ENCODE measurements around the gene FABP3. TPM values are rescaled to one million over a fixed set of nuclear protein-coding genes. Genes with fewer than 3 reads are reported as not detected.
A peak's percentile ranks its signal among the peaks of the same experiment; 100 is the strongest.

The FABP3 gene
- total and polyA plus RNA-seq, 2 of the 13 experiments (the other 11 are each of a cell fraction or from before 2014, with no cell fraction given): 0.21 to 0.24 TPM

DNA sequence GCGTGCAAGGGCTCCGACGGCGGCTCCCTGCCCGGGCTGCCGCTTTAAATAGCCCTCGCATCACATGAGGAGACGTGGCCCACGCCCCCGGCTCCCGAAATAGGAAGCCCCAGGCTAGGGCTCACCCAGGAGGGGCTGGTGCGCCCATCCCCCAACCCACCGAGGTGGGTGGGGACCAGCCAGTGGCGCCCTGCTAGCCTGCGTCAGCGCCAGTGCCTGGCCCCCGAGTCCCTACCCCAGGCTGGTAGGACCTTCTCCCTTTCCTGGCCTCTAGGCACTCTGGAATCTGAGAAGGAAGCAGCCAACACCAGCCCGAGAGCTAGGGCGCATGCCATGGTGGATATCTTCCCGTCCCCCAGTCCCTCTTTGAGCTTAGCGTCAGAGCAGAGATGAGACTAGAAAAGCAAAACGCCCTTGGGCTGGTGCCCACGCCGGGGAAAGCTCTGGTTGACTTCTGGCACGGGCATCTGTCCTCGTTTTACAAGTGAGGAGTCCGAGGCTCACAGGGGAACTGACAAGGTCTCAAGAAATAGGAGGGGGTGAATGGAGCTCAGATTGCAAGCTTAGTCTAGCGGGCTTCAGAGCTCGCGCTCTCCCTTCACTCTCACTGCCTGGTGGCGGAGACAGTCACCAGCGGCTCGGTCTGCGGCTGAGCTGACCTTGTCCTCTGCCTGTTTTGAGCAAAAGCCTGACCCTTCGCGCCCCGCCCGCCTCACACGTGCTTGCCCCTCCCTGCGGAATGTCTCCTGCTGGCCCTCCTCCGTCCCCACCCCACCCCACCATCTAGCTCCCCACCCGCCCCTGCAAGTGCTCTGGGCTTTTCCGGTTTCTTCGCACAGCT lies at the start of gene FABP3 (continued):
- TF ChIP-seq MBD4 (IDR thresholded peaks at IDR 0.05; ENCODE audit: borderline replicate concordance, low read length): no peak
- TF ChIP-seq ZNF136 (CRISPR knock-in tag; IDR thresholded peaks at IDR 0.05; ENCODE audit: low read depth): no peak
- TF ChIP-seq TOPORS (CRISPR knock-in tag; IDR thresholded peaks at IDR 0.05): no peak
- TF ChIP-seq AFF4 (CRISPR knock-in tag; IDR thresholded peaks at IDR 0.05): no peak
- TF ChIP-seq MAFF (IDR thresholded peaks at IDR 0.05; ENCODE audit: low read depth, low read length): no peak
- no peak for TF ChIP-seq ZNF607 (CRISPR knock-in tag; IDR thresholded peaks at IDR 0.05; ENCODE audit: borderline replicate concordance)
- TF ChIP-seq ZNF383 (CRISPR knock-in tag; IDR thresholded peaks at IDR 0.05; ENCODE audit: borderline replicate concordance): no peak
- TF ChIP-seq JDP2 (CRISPR knock-in tag; IDR thresholded peaks at IDR 0.05; ENCODE audit: borderline replicate concordance): no peak
- TF ChIP-seq KLF15 (CRISPR knock-in tag; IDR thresholded peaks at IDR 0.05; ENCODE audit: borderline replicate concordance): no peak
- no peak for TF ChIP-seq ZNF276 (CRISPR knock-in tag; IDR thresholded peaks at IDR 0.05; ENCODE audit: low read depth)
- no peak for TF ChIP-seq CEBPB (IDR thresholded peaks at IDR 0.05; ENCODE audit: borderline replicate concordance, low read depth, low read length)
- no peak for TF ChIP-seq CHD2 (IDR thresholded peaks at IDR 0.05; ENCODE audit: low read depth, low read length)
- TF ChIP-seq HOXA3 (CRISPR knock-in tag; IDR thresholded peaks at IDR 0.05): peak; percentile 50; the same call in 1 of the 2 replicates
- TF ChIP-seq, protein P1, sequence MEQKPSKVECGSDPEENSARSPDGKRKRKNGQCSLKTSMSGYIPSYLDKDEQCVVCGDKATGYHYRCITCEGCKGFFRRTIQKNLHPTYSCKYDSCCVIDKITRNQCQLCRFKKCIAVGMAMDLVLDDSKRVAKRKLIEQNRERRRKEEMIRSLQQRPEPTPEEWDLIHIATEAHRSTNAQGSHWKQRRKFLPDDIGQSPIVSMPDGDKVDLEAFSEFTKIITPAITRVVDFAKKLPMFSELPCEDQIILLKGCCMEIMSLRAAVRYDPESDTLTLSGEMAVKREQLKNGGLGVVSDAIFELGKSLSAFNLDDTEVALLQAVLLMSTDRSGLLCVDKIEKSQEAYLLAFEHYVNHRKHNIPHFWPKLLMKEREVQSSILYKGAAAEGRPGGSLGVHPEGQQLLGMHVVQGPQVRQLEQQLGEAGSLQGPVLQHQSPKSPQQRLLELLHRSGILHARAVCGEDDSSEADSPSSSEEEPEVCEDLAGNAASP (CRISPR knock-in tag; IDR thresholded peaks at IDR 0.05; ENCODE audit: borderline replicate concordance): no peak; the same call in 1 of the 2 replicates
- TF ChIP-seq KLF16 (CRISPR knock-in tag; IDR thresholded peaks at IDR 0.05): peak in 1 of 2 experiments; percentile 34; a peak in 1 of 4 replicates
